ENCODE measurements around the gene SLC45A2.

GRCh38 chr5:33937017-33937706 lies 47.3 kb downstream of the SLC45A2 start:
- TF ChIP-seq POLR2A (IDR thresholded peaks at IDR 0.05) (no peak), CTCF (IDR thresholded peaks at IDR 0.05) (no peak)

Data from Peyer's patch (tissue), 4 donors.